ENCODE results near the gene IL27RA.

The IL27RA gene

DNA sequence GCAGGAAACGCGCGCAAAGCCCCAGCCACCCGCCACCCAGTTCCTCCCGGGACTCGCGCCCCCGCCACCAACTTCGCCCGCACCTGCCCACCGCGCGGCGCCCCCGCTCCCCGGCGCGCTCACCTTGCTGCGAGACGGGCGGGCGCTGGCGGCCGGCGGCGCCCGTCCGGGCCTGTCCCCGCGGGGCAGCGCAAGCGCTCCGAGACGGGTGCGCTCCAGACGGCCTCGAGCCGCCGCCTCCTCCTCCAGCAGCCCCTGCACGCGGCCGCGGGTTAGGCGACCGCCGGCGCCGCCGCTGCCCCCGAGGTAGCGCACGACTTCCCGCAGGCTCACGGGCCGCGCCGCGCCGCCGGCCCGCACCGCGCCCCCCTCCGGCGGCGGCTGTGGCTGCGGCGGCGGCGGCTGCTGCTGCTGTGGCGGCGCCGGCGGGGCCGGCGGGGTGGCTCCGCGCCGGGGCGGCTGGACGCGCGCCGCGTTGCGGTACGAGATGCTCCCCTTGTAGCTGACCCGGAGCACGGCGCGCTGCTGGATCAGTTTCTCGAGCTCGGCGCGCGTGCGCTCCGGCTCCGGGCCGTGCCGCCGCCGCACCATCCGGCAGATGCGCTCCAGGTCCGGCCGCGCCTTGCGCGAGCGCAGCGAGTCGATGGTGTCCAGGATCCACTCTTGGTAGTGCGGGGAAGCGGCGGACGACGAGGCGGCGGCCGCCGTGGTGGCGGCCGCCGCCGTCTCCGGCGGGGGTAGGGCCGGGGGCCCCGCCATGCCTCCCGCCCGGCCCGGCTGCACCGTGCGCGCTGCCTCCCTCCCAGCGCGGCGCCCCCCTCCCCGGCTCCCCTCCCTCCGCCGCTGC, 58.3 kb downstream of the IL27RA start:
- DNase-seq: no peak

DNA sequence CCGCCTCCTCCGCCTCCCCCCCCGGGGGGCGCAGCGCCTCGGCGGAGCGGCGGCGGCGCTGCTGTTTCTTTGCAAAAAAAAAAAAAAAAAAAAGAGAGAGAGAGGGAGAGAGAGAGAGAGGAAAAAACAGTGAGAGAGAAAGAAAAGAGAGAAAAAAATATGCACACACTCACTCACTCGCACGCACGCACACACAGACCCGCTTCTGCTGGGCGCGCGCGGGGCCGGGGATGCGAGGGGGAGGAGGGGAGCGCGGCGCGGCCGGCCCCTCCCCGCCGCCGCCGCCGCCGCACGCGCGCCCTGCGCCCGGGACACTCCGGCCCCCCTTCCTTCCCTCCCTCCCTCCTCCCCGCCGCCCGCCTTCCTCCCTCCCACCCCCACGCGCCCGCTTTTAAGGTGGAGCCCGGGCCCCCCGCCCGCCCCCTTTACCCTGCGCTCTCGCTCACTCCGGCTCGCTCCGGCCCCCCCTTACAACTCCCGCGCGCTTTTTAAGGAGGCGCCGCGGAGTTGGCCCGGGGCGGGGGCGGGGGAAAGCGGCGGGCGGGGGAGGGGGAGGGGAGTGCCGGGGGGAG, 59.0 kb downstream of the IL27RA start, which contains the start of gene SAMD1:
TSS of gene SAMD1 (minus strand) at position 243 of the 572 bp plus-strand sequence.
- peak; percentile 29 for DNase-seq

DNA sequence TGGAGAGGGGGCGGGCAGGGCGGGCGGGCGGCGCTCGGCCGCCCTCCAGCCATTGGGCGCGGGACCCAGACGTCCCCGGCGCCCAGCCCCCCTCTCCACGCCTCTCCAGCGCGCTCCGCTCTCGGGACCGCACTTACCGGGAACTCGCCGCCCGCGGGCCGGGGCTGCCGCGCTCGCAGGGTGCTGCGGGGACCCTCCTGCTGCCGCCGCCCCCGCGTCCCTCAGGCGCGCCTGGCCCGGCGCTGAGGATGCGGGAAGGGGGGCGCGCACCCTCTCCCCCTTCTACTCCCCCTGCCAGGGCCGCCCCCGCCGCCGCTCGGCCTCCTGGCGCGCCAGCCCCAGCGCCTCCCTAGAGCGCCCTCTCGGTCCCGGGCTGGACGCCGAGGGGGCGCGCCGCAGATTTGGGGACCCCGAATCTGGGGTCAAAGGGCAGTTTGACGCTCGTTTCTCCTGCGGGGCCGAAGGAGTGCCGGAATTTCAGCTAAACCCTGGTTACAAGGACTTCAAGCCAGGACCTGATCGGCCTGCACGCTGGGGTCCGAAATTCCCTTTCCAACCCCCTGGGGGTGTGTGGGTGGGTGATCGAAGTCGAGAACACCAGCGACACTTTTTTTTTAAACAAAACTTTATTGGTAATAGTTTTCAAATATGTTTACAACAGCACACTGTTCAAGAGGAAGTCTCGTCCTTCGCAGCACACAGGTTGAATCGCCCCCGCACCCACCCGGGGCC, 59.7 kb downstream of the IL27RA start:
- DNase-seq: no peak

DNA sequence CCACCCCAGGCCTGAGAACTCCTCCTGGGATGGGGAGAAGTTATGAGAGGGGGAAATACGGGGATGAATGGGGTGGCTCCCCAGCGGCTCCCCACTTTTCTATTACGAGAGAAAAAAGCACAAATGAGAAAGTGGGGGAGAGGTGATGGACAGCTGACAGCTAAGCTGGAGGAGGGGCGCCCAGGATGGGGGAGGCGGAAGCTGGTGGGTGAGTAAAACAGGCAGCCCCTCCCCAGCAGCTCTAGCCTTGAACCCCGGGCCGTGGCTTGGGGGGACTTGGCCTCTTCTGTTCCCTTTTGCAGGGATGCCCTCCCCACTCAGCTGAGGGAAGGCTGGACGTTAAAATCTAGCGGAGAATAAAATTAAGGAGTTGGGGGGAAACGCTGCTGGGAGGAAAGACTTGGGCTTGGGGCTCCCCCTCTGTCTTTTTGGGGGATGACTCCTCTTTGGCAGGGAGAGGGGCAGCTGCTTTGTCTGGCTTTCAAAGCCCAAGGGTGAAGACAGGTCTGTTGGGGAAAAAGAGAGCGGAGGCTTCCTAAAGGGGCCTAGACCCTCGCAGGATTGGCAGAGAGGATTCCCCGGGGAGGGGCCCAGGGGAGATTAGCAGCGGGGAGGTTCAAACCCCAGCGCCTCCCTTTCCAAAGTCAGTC, 60.4 kb downstream of the IL27RA start:
- DNase-seq: no peak

DNA sequence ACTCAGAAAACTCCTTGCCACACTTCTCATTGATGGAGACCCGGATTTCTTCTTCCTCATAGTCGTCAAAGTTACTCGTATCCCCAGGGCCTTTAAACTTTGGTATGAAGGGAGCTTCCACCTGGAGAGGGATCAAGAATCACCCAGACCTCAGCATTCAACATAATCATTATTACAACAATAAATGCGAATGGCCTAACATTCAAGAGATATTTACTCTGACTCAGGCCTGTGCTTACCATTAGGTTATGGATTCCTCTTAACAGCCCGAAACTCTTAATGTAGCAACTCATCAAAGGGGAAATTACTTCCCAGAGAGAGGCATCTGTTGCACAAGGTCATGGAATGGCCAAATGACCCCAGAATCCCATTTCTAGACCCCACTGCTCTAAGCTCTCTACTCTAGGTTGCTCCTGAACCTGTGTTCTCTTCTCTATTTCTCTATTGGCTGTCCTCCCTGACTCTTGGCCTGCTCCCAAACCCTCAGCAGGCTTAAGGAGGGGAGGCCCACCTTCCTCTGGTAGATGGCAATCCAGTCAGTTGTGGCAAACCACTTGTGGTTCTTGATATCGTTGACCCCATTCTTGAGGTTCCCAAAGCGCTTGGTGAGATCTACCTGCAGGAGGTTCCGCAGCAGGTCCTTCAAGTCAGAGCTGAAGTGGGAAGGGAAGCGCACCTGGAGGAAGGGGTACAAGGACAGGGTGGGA, 61.7 kb downstream of the IL27RA start:
- no peak for DNase-seq

DNA sequence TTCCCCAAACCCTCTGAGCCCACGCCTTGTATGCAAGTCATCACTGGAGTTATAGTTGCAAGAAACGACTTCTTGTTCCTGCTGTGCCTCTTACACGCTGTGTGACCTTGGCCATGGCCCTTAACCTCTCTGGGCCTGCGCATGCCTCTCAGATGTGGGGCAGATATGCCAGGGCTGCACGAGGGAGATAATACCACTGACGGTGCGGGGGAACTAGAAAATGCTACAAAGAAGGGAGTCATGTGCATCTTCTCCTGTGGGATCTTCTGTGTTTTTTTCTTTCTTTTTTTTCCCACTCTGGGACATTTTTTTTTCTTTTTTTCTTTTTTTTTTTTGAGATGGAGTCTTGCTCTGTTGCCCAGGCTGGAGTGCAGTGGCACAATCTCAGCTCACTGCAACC, 63.3 kb downstream of the IL27RA start:
- DNase-seq: no peak

DNA sequence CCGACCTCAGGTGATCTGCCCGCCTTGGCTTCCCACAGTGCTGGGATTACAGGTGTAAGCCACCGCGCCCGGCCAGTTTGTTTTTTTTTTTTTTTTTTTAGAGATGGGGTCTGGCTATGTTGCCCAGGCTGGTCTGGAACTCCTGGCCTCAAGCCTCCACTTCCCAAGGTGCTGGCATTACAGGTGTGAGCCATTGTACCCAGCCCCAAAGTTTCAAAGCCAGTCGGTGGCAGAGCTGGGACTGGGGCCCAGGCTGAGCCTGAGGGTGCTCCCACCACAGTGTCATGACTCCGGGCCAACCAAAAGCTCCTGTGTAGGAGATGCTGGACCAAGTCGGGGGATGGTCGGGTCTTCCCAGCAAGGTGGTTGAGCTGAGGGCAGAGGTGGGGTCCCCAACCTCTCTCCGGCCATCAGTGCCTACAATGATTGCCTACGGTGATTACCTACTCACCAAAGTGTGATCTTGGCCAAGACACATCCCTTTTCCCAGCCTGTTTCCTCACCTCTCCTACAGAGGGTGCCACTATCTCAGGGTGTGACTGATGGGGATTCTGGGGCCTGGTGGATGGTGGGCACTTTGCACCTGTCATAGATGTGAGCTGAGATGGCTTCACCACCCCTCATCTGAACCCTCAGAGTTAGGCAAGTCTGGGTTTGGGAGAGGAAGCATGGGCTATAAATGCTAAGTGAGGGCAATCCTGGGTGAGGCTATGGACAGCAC, 64.9 kb downstream of the IL27RA start:
- DNase-seq: no peak

DNA sequence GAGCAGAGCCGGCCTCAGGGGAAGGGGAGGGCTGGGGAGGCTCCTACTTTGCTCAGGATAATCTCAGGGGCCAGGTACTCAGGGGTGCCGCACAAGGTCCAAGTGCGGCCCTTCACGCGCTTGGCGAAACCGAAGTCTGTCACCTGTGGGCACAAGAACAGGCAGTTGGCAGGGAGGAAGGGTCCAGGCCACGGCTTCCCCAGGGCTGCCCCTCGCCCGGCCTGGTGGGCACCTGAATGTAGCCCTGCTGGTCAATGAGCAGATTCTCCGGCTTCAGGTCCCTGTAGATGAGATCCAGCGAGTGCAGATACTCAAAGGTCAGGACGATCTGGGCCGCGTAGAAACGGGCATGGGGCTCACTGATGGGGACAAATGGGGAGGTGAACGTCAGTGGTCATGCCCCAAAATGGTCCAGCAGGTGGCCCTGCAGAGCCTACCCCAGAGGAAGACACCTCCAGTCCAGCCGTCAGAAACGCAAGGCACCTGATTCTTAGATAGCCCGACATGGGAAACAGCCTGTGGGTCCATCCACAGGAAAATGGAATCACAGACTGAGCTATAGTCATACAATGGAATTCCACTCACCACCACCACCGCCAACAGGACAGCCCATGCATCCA, 66.1 kb downstream of the IL27RA start:
- no peak for DNase-seq

DNA sequence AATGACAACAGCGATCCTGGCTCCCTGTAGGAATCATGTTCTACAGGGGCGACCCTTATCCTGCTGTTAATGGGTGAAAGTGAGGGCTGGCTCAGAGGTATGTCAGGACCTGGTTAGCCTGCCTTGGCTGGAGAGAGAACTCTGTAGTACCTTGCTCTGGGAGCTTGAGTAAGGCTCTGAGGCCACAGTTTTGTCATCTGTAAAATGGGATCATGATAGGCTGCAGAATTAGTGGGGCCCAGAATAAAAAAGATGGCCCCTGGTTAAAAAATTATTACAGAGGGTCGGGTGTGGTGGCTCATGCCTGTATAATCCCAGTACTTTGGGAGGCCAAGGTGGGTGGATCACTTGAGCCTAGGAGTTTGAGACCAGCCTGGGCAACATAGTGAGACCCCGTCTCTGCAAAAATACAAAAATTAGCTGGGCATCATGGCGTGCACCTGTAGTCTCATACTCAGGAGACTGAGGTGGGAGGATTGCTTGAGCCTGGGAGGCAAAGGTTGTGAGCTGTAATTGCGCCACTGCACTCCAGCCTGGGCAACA, 69.5 kb downstream of the IL27RA start:
- no peak for DNase-seq

DNA sequence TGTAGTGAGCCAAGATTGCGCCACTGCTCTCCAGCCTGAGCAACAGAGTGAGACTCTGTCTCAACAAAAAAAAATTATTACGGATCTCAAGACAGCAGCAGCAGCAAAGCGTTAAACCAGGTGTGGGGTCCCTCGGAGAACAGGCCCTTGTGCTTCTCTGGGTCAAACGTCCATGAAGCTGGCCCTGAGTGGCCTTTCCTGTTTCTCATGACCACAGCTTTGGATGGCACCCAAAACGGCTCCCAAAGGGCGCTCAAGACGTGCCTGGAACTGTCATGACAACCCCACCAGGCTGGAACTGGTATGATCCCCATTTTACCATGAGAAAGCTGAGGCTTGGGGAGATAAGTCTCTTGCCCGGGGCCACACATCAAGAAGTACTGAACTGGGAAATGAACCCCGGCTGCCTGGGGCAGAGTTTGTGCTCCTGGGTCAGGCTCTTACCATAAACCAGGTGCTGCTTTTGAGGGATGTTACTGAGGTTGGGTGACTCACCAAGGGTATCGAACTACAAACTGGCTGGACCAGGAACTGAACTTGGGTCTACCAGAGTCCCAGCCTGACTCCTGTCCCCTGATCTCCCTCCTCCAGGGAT, 70.6 kb downstream of the IL27RA start:
- no peak for DNase-seq

DNA sequence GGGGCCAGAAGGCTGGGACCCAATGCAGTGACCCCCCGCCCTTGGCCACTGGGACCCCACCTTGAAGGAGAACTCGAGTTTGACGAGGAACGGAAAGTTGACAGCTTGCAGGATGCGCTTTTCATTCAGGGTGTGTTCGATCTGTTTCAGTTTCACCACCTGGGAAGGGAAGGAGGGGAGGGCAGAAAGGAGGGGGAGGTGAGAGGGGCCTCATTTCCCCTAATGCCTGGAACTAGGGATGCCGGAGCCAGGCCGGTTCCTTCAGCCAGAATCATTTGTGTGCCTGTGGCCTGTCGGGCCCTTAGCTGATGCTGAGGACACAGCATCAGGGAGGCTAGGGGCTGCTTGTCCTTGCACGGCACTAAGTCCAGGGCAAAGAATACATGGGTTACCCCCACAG, 71.2 kb downstream of the IL27RA start:
- DNase-seq: no peak

Data from DMS79 (cell line).